ENCODE results near the gene AK5.

GRCh38 chr1:77333501-77333900 lies 51.7 kb downstream of the AK5 start:
- TF ChIP-seq, protein P1, sequence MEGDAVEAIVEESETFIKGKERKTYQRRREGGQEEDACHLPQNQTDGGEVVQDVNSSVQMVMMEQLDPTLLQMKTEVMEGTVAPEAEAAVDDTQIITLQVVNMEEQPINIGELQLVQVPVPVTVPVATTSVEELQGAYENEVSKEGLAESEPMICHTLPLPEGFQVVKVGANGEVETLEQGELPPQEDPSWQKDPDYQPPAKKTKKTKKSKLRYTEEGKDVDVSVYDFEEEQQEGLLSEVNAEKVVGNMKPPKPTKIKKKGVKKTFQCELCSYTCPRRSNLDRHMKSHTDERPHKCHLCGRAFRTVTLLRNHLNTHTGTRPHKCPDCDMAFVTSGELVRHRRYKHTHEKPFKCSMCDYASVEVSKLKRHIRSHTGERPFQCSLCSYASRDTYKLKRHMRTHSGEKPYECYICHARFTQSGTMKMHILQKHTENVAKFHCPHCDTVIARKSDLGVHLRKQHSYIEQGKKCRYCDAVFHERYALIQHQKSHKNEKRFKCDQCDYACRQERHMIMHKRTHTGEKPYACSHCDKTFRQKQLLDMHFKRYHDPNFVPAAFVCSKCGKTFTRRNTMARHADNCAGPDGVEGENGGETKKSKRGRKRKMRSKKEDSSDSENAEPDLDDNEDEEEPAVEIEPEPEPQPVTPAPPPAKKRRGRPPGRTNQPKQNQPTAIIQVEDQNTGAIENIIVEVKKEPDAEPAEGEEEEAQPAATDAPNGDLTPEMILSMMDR (conservative IDR thresholded peaks at IDR 0.05; ENCODE audit: low read depth, low read length), result no peak
- no peak for TF ChIP-seq USF2 (IDR thresholded peaks at IDR 0.05; ENCODE audit: low read depth, low read length)
- TF ChIP-seq POLR2A (IDR thresholded peaks at IDR 0.05; ENCODE audit: low read depth, low read length), result no peak
- no peak for TF ChIP-seq CEBPB (IDR thresholded peaks at IDR 0.05; ENCODE audit: low read depth, low read length)
- no peak for TF ChIP-seq MAZ (IDR thresholded peaks at IDR 0.05; ENCODE audit: borderline replicate concordance, low read depth, low read length)
- no peak for TF ChIP-seq SMC3 (IDR thresholded peaks at IDR 0.05; ENCODE audit: low read depth, low read length)
- TF ChIP-seq BHLHE40 (IDR thresholded peaks at IDR 0.05; ENCODE audit: low read depth, low read length), result no peak
- no peak for TF ChIP-seq MXI1 (IDR thresholded peaks at IDR 0.05; ENCODE audit: borderline replicate concordance, low read depth, low read length)
- no peak for TF ChIP-seq RFX5 (IDR thresholded peaks at IDR 0.05; ENCODE audit: low read depth, low read length)
- TF ChIP-seq RAD21 (IDR thresholded peaks at IDR 0.05; ENCODE audit: low read length), result no peak
- TF ChIP-seq RCOR1 (IDR thresholded peaks at IDR 0.05; ENCODE audit: insufficient replicate concordance, low read length), result no peak
- no peak for TF ChIP-seq FOS (IDR thresholded peaks at IDR 0.05; ENCODE audit: low read depth, low read length)
- no peak for TF ChIP-seq ELK1 (IDR thresholded peaks at IDR 0.05; ENCODE audit: borderline replicate concordance, low read depth, low read length)
